Transverse colon (tissue), 4 donors: ENCODE results near the gene MAPK12.

ENCODE experiments used
- POLR2A ChIP-seq: fragments of 450-650 bp; IDR thresholded peaks from one replicate; pipeline ENCODE4 v1.6.1; 2016; ENCODE audit warnings: antibody characterized with exemption, mild to moderate bottlenecking, moderate library complexity
- POLR2AphosphoS5 ChIP-seq, 3 donors: sonication (generic); formaldehyde crosslinking; IDR thresholded peaks; one replicate each; pipeline ENCODE4 v1.6.1; 2016; ENCODE audit warnings: antibody characterized with exemption in 3 of 3
- TF ChIP-seq, protein P1 (sequence below), 5 experiments: fragments of 200-600 bp in 3 of 5; fragments of 450-650 bp in 2 of 5; sonication (generic) in 3 of 5; IDR thresholded peaks; 1 replicate in 2 of 5; 2 replicates in 3 of 5; pipeline ENCODE4 v1.5.1; 2016 to 2017; ENCODE audit warnings: antibody characterized with exemption in 5 of 5, inconsistent platforms in 3 of 5, mild to moderate bottlenecking in 2 of 5, moderate library complexity in 1 of 5

GRCh38 chr22:50252082-50253045 is 9.1 kb downstream of the MAPK12 start:
- no peak for TF ChIP-seq POLR2AphosphoS5 (IDR thresholded peaks at IDR 0.05)
- TF ChIP-seq, protein P1, sequence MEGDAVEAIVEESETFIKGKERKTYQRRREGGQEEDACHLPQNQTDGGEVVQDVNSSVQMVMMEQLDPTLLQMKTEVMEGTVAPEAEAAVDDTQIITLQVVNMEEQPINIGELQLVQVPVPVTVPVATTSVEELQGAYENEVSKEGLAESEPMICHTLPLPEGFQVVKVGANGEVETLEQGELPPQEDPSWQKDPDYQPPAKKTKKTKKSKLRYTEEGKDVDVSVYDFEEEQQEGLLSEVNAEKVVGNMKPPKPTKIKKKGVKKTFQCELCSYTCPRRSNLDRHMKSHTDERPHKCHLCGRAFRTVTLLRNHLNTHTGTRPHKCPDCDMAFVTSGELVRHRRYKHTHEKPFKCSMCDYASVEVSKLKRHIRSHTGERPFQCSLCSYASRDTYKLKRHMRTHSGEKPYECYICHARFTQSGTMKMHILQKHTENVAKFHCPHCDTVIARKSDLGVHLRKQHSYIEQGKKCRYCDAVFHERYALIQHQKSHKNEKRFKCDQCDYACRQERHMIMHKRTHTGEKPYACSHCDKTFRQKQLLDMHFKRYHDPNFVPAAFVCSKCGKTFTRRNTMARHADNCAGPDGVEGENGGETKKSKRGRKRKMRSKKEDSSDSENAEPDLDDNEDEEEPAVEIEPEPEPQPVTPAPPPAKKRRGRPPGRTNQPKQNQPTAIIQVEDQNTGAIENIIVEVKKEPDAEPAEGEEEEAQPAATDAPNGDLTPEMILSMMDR (IDR thresholded peaks at IDR 0.05), result peak; percentile 61 to 78 (median 62)
- TF ChIP-seq POLR2A, result no peak
